GM21619 (cell line): ENCODE results near the gene TEKTIP1.
"Not testable (repeated sequence)": the region's sequence is repeated elsewhere in the genome, so short reads cannot be mapped to it uniquely, and the experiment has no call there.

ENCODE experiments used
- ATAC-seq: cut with Tn5 transposase; IDR thresholded peaks from one replicate; pipeline ENCODE4 v1.9.1; 2021; ENCODE audit not compliant: unreplicated experiment

The TEKTIP1 gene

DNA sequence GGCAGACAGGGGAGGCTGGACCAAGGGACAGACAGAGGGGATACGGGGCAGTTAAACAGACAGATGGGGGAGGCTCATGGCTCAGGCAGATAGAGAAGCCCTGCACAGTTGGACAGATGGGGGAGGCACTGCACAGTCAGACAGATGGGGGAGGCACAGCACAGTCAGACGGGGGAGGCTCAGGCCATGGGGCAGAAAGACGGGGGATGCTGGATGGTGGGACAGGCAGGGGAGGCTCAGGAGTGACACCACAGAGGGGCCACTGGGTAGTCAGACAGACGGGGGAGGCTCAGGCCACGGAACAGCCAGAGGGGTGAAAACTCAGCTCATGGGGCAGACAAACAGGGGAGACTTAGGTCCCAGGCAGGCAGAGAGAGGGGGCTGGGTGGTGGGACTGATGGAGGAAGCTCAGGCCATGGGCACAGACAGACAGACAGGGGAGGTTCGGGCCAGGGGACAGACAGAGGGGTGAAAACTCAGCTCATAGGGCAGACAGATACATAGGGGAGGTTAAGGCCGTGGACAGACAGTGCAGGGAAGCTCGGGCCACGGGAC lies 17.5 kb downstream of the TEKTIP1 start:
- ATAC-seq, result no peak

DNA sequence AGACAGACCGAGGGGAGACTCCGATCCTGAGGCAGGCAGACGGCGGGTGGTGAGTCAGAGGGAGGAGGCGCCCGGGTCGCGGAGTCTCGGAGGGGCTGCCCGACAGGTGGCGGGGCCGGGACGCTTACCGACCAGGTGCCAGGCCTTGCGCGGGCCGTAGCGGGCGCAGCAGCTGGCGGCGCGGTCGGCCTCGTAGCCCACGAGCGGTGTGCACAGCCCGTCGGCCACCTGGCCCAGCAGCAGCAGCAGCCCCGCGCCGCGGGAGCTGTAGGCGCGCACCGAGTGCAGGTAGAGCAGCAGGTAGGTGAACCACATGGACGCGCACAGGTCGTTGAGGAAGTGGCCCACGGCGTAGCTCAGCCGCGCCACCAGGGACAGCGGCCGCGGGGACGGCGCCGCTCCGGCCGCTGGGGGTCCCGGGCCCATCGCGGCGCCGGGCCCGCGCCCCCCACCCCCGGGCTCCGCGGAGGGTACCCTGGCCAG lies 18.0 kb downstream of the TEKTIP1 start:
- ATAC-seq, result peak; percentile 12

DNA sequence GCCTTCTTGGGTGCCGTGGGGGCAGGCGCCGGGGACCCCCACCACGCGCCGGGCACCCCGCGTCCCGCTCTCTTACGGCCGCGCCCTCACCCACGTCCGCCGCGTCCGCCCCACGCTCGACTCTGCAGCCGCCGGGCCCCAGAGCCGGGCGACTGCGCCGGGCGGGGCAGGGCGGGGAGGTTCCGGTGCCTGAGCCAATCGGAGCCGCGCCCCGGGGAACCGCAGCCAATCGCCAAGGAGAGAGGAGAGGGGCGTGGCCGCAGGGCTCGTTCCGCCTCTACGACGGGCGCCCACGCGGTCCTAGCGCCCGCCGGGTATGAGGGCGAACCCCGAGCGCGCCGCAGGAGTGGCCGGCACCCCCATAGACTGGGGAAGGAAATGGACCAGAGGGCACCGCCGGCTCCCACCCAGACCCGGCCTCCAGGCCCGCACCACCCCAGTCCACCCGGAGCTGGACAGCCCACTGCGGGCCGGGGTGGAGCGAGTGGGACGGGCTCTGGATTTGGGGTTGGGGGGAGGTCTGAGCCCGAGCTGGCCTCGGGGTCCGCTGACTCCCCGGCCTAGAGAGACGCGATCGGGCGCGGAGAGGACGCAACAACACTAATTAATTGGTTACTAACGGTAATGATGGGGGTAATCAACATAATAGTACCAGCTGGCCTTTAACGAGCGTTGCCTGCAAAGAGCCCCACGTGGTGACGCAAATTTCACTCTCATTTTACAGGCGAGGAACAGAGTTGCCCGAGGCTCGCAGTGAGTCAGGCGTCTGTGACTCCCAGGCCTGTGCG lies 18.7 kb downstream of the TEKTIP1 start, which contains the start of gene MFSD12:
Gene MFSD12, minus strand, starts transcription at position 126 of the 788 bp plus-strand sequence. CDS start 183 bp downstream, outside the sequence.
- ATAC-seq, result peak; percentile 80

DNA sequence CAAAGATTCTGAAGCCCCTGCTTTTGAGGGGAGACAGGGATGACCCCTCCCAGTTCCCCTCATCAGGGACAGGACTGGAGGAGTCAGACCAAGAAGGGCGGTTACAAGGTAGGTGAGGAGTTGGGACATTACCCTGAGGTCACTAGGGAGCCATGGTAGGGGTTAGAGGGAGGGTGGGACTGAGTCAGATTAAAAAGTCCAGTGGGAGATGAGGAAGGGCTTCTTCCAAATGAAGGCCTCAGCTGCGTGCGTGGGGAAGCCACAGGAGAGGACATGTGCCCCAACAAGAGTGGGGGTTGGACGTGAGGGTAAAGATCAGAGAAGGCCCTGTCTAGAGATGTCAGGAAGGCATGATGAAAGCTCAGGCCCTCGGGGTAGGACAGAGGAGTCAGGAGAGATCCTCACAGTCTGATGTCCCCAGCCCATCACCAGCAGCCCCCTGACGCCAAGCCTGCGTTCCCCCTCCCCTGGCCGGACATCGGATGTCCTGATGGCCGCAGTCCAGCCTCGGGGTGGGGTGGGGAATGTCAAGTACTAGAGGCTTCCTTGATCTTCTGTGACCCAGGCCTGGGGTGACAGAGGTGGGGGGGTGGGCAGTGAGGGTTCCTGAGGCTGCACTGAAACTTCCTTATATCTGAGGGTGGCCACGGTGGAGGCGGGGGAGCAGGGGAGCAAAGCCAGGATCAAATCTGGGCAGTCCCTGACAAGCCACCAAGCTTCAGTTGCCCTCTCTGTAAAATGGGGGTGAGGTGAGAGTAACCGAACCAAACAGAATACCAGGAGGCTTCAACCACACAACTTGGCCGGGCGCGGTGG lies 24.9 kb downstream of the TEKTIP1 start:
- ATAC-seq, result no peak

DNA sequence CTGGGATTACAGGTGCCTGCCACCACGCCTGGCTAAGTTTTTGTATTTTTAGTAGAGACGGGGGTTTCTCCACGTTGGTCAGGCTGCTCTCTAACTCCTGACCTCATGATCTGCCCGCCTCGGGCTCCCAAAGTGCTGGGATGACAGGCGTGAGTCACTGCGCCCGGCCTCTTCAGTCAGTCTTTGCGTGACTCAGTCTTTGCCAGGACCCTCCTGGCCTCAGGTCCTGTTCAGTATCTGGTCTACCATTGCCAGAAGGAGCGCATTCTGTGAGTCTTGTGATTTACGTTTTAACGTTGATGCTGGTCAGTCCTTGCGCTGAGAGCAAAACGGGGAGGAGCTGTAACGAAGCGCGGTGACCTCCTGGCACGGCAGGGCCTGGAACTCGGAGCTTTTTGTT lies 26.2 kb downstream of the TEKTIP1 start:
- ATAC-seq, result no peak

DNA sequence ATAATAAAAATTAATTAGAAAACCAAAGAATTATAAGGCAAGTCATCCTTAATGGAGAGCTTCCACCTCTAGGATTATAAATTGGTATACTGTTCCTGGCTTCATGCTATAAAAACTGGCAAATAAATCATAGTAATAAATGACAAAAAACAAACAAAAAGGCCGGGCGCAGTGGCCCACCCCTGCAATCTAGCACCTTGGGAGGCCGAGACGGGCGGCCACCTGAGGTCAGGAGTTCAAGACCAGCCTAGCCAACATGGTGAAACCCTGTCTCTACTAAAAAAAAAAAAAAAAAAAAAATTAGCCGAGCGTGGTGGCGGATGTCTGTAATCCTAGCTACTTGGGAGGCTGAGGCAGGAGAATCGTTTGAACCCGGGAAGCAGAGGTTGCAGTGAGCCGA lies 31.1 kb downstream of the TEKTIP1 start:
- not testable (repeated sequence) for ATAC-seq

DNA sequence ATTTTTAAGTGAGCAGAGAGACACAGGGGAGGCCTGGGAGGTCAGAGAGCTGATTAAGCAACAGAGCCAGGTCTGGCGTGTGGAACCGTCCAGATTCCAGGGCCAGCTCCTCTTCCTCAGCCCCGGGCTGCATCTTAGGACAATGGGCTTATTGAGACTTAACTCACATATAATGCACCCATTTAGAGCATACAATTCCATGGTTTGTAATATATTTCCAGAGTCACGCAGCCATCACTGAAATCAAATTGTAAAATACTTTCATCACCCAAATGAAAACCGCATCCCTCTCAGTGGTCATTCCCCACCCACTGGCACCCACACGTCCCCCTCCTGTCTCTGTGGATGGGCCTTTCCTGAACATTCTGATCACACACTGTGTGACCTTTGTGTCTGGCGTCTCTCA lies 31.6 kb downstream of the TEKTIP1 start:
- ATAC-seq, result no peak

DNA sequence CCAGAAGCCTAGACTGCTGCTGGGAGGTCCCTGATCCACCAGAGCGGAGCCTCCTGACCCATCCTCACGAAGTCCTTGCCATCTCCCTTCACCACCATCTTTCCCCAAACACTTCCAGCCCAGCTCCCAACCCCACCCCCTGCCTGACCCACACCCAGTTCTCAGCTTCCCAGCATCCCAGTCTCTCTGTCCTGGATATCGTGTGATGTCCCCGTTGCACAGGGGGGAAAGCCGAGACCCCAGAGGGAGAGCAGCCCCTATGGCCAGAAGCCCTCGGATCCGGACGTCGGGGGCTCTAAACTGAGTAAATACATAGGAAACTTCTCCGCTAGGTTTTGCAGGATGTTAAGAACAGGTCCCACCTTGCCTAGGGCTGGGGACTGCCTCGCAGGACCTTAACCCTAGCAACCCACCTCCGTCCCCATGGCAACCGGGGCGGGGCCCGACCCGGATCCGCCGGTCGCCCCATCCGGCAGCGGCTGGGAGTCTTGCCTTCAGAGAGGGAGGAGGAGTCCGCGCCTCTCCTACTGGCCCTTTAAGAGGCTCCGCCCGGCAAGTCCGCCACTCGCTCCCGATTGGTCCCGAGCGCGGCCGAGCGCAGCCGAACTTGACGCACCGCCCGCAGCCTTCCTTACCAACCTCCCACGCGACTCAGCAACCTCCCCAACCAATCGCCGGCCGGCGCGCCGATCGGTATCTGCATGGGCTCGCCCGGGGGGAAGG lies 33.3 kb downstream of the TEKTIP1 start:
- peak; percentile 92 for ATAC-seq

DNA sequence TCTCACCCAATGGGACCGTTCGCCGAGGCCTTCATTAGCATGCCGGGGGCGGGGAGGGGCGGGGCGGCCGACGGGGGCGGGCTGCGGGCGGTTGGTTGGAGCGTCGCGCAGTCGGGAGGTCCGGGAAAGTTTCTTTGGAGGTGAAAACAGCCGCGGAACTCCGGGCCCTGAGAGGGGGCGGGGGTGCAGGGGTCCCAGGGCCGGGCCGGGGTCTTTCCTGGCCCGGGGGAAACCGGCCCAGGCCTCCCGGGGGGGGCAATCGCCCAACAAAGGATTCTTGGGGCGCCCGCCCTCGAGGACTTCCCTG lies 33.8 kb downstream of the TEKTIP1 start, which contains the start of gene HMG20B:
Gene HMG20B, plus strand, starts transcription at position 90 of the 307 bp plus-strand sequence. CDS start 366 bp downstream, outside the sequence.
- ATAC-seq, result no peak

DNA sequence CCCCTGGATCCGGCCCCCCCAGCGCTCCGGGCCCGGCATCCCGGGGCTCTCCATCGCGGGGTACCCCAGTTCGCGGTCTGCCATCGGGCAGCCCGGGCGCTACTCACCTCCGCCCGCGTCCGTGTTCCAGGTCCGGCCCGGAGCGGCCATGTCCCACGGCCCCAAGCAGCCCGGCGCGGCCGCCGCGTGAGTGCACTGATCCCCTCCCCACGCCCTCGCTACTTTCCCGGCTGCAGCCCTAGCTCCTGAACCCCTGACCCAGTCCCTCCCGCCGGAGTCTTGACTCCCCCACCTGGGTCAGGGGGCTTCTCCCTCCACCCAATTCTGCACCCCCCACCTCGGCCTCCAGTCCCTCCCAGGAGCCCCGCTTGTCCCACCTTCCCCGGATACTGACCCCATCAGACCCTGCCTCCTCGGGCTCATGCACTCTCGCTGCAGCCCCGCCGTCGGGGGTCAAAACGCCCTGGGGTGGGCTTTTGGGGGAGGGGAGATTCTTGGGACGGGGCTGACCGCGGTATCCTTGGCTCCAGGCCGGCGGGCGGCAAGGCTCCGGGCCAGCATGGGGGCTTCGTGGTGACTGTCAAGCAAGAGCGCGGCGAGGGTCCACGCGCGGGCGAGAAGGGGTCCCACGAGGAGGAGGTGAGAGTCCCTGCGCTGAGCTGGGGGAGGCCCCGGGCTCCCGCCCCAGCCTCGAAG lies 34.3 kb downstream of the TEKTIP1 start:
- peak; percentile 3 for ATAC-seq

DNA sequence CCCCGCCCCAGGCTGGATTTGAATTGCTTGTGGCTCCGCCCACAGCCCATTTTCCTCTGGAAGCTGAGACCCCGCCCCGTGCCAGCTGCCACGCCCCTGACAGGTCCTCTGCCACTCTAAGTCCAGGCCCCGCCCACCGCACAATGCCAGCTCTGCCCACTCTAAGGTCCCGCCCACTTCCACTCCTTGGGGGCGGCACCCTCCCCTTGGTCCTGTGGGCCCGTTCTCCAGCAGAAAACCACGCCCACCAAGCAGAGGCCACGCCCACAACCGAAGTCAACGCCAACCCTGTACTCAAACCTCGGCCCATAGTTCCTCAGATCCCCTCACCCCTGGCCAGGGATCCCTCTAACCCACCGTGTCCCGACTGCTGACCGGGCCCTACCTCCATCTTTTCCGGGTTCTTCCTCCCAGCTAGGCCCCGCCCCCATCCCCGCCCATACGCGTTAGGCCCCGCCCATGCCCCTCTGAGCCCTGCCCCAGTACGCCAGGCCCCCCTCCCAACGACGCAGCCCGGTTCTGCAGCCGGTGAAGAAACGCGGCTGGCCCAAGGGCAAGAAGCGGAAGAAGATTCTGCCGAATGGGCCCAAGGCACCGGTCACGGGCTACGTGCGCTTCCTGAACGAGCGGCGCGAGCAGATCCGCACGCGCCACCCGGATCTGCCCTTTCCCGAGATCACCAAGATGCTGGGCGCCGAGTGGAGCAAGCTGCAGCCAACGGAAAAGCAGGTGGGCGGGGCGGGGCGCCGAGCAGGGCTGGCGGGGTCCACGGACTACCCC lies 35.1 kb downstream of the TEKTIP1 start:
- ATAC-seq, result no peak

DNA sequence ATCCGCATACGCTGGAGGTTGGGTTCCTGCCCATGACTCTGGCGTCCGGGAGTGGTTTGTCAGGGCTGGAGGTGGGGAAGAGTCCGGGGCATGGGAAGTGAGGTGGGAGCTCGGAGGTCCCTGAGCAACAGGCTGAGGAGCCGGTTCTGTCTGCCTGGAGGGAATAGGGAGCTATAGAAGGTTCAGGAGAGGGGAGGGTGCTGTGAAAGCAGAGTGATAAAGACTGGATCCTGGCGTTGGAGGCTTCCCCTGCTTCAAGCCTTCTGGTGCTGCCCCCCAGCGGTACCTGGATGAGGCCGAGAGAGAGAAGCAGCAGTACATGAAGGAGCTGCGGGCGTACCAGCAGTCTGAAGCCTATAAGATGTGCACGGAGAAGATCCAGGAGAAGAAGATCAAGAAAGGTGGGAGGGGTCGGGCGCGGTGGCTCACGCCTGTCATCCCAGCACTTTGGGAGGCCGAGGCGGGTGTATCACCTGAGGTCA lies 36.3 kb downstream of the TEKTIP1 start:
- ATAC-seq, result no peak

DNA sequence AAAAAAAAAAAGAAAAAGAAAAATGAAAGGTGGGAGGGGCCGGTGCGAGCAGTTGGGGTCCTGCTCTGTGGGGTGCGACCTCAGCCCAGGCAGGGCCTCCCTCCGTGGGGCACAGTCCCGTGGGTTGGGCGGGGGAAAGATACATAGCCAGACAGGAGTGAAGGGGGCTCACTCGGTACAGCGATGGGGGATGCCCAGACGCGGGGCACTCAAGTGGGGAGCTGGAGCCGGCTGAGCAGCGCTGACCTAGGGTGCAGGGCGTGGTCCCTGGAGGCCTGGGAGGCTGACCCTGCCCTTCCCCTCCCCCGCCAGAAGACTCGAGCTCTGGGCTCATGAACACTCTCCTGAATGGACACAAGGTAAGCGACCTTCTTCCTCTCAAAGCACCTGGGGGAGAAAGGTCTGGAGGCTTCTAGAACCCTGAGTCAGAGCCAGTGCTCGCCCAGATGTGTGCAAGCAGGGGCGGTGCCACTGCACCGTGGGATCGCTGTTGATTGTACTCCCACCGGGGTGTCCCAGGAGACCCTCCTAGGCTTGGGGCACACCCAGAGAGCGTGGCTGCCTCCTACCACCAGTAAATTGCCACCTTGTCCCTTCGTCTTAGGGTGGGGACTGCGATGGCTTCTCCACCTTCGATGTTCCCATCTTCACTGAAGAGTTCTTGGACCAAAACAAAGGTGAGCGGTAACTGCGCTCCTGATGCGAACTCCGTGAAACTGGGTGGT lies 37.1 kb downstream of the TEKTIP1 start:
- ATAC-seq, result no peak

DNA sequence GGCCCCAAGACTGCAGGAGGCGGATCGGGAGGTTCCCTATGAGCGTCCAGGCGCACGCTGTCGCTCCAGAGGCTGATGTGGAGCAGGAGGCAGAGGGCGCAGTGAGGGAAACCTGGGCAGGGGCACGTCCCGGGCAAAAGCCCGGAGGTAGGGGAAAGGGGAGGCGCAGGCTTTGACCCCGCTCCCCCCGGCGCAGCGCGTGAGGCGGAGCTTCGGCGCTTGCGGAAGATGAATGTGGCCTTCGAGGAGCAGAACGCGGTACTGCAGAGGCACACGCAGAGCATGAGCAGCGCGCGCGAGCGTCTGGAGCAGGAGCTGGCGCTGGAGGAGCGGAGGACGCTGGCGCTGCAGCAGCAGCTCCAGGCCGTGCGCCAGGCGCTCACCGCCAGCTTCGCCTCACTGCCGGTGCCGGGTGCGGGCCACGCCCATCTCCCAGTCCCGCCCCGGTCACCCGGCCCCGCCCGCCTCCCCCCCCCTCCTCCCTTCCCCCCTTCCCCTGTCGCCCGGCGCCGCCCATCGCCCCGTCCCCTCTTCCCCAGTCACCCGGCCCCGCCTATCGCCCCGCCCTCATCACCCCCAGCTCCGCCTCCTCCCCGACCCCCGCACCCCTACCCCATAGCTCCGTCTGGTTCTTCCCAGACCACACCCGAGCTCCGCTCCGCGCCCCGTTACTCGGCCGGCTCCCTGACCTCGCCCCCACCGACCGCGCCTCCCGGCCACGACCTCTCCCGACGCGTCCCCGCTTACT lies 37.9 kb downstream of the TEKTIP1 start:
- no peak for ATAC-seq

DNA sequence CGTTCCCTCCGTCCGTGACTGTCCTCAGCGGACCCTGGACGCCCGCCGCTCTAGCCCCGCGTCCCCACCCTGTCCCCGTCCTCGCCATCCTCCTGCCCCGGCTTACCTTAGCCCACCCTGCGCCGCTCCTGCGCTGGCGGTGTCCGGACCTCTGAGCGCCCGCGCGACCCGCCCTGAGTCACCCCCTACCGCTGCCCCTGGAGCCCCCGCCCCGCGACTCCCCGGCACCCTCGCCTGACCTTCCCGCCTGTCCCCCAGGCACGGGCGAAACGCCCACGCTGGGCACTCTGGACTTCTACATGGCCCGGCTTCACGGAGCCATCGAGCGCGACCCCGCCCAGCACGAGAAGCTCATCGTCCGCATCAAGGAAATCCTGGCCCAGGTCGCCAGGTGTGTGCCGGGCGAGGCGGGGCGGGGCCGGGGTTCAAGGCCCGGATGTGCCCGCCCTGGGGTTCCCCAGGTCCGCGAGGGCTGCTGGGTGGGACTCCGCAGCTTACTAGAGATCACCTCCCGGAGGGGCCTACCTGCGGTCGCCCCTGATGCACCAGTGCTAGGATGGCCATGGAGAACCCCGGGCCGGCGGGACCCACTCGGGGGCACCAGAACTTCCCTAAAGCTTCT lies 38.9 kb downstream of the TEKTIP1 start:
- ATAC-seq, result no peak

DNA sequence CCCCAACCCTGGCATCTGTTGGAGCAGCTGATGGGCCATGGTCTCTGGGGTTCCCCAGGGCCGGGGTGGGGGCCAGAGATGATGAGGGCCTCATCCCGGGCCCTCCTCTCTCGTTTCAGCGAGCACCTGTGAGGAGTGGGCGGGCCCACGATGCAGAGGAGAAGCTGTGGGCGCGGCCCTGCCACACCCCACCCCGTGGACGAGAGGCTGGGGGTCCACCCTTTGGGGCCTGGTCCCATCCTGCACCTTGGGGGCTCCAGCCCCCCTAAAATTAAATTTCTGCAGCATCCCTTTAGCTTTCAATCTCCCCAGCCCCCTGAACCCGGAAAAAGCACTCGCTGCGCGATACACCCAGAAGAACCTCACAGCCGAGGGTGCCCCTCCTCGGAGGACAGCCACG lies 39.4 kb downstream of the TEKTIP1 start:
- no peak for ATAC-seq

DNA sequence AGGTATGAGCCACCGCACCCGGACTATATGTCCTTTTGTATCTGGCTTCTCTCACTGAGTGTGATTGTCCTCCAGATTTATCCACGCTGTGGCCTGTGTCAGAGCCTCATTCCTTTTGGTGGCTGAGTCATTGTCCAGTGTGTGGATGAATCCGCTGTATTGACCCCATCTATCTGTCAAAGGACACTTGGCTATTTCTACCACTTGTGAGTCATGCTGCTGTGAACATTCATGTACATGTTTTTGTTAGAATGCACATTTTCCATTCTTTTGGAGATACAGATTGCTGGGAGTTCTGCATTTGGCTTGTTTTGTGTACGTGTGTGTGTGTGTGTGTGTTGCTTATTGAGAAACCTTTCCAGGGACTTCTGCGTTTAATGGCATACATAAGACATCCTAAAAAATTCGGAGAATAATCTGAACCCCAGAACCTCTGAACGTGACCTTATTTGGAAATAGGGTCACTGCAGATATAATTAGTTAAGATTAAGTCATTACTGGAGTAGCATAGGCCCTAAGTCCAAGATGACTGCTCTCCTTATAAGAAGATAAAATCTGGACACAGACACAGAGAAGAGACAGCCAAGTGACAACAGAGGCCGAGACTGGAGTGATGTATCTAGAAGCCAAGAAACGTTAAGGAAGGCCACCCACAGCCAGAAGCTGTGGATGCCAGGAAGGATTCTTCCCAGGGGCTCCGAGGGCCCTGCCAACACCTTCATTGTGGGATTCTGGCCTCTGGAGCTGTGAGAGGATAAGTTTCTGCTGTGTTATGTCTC lies 41.4 kb downstream of the TEKTIP1 start:
- no peak for ATAC-seq
